ENCODE data around the gene CYTH3. TPM values are rescaled to one million over a fixed set of nuclear protein-coding genes. Genes with fewer than 3 reads are reported as not detected.

Gene CYTH3
- total and polyA plus RNA-seq, 9 of the 15 experiments (the other 6 are each of a cell fraction or from before 2014, with no cell fraction given) = 0.25 to 15.2 (median 11.4) TPM

GRCh38 chr7:6221340-6222319 is 50.8 kb downstream of the CYTH3 start (continued):
- TF ChIP-seq IRF1 (CRISPR knock-in tag; IDR thresholded peaks at IDR 0.05; ENCODE audit: borderline replicate concordance) (no peak), TEAD1 (CRISPR knock-in tag; IDR thresholded peaks at IDR 0.05) (peak in 1 of 2 experiments; percentile 86; a peak in 2 of 4 replicates), SOX6 (IDR thresholded peaks at IDR 0.05) (peak; percentile 93), ZNF76 (CRISPR knock-in tag; IDR thresholded peaks at IDR 0.05; ENCODE audit: borderline replicate concordance) (no peak), HNRNPUL1 (IDR thresholded peaks at IDR 0.05; ENCODE audit: low read length) (no peak), SMAD4 (CRISPR knock-in tag; conservative IDR thresholded peaks at IDR 0.05) (peak; percentile 83), MAFG (tag; conservative IDR thresholded peaks at IDR 0.05) (peak; percentile 71), MLX (CRISPR knock-in tag; conservative IDR thresholded peaks at IDR 0.05) (no peak), EP300 (IDR thresholded peaks at IDR 0.05; ENCODE audit: low read length) (peak; percentile 75), TBL1XR1 (IDR thresholded peaks at IDR 0.05; ENCODE audit: low read length in 2 of 2) (peak in 1 of 2 experiments; percentile 87; a peak in 1 of 4 replicates), KLF16 (IDR thresholded peaks at IDR 0.05) (peak; percentile 87), DPF2 (IDR thresholded peaks at IDR 0.05) (peak; percentile 70), NEUROD1 (IDR thresholded peaks at IDR 0.05; ENCODE audit: borderline replicate concordance, low read depth, low read length, partially characterized antibody) (peak; percentile 29), CBFA2T2 (conservative IDR thresholded peaks at IDR 0.05) (peak; percentile 65), HES1 (IDR thresholded peaks at IDR 0.05; ENCODE audit: low read depth) (peak; percentile 94), CAMTA2 (CRISPR knock-in tag; conservative IDR thresholded peaks at IDR 0.05) (no peak), MLLT1 (IDR thresholded peaks at IDR 0.05) (0 out of 4 replicates have a peak, but pooled peaks of 1 of the 2 experiments have one; percentile 27), HLTF (IDR thresholded peaks at IDR 0.05) (no peak), GABPA (tag; conservative IDR thresholded peaks at IDR 0.05; ENCODE audit: low read depth) (0 out of 2 replicates have a peak, but pooled peaks have one; percentile 40), GATA2 (CRISPR knock-in tag; IDR thresholded peaks at IDR 0.05) (no peak)

All from K562 (cell line).